Spinal cord (tissue), 10 donors: ENCODE data around the gene EIF4E2. TPM values are rescaled to one million over a fixed set of nuclear protein-coding genes. Genes with fewer than 3 reads are reported as not detected.

ENCODE experiments used
- DNase-seq, 6 donors: peaks; one replicate each; pipeline versions ENCODE4 v3.0.0 to v3.0.0-alpha.2; 2013 to 2015; ENCODE audit warnings: low spot score in 6 of 6, low read depth in 4 of 6
- H3K27ac ChIP-seq: one replicate; pipeline ENCODE4 v1.5.1; 2013; ENCODE audit warnings: low read depth, low read length, control low read depth
- H3K27me3 ChIP-seq: one replicate; pipeline ENCODE4 v1.6.1; 2013; ENCODE audit warnings: low read length; ENCODE audit not compliant: control insufficient read depth, insufficient read depth
- H3K36me3 ChIP-seq: one replicate; pipeline ENCODE4 v1.6.1; 2013; ENCODE audit warnings: low read length; ENCODE audit not compliant: control insufficient read depth, insufficient read depth
- H3K4me1 ChIP-seq: one replicate; pipeline ENCODE4 v1.6.1; 2013; ENCODE audit warnings: low read length; ENCODE audit not compliant: control insufficient read depth, insufficient read depth
- H3K4me3 ChIP-seq: one replicate; pipeline ENCODE4 v1.5.1; 2013; ENCODE audit warnings: low read depth, low read length, control low read depth
- H3K9me3 ChIP-seq: one replicate; pipeline ENCODE4 v1.6.1; 2013; ENCODE audit warnings: low read length; ENCODE audit not compliant: control insufficient read depth, insufficient read depth
- WGBS: methylation state at CpG from one replicate; pipeline ENCODE4 v1.1.5; 2013; ENCODE audit warnings: missing lambda C conversion rate; ENCODE audit not compliant: insufficient coverage; 5-methylcytosine and 5-hydroxymethylcytosine counted together
- polyA plus RNA-seq, 2 donors: library from polyadenylated mRNA; unstranded; fragments of 120-200 nt; gene quantifications; one replicate each; pipeline ENCODE4 v1.2.1, GENCODE V29; 2013; ENCODE audit not compliant: insufficient read length in 2 of 2
- total RNA-seq, 2 donors: library from RNA; depleted of rRNA in 1 of 2; stranded (reverse); fragments of 120-200 nt in 1 of 2; fragments of >200 nt in 1 of 2; gene quantifications; one replicate each; pipeline versions ENCODE4 v1.2.3 to v1.2.4, GENCODE V29; 2013 to 2014
- donor health status: healthy.

EIF4E2 gene
- total and polyA plus RNA-seq, 4 donors, result 37.4 to 84.4 (median 72.2) TPM

- Histone ChIP-seq H3K27ac (no peak overlapping the region), H3K27me3 (no peaks in the 10 kb centered on the region), H3K4me1 (peaks cover 28% of the 10 kb centered on the region), H3K4me3 (no peak overlapping the region), H3K9me3 (no peaks in the 10 kb centered on the region), H3K36me3 (no peaks in the 10 kb centered on the region)
- DNase-seq, result no peak
- WGBS, result no CpG with 5 or more reads among the region's 3 CpGs
Observed at GRCh38 chr2:232603283-232603682, 52.8 kb downstream of the EIF4E2 start.

GRCh38 chr2:232604535-232604934 lies 54.0 kb downstream of the EIF4E2 start:
- WGBS, result 96% methylated on average over 8 of the region's 10 CpGs
- no peak overlapping the region for H3K27ac ChIP-seq
- DNase-seq, result no peak
- H3K4me1 ChIP-seq, result peaks cover 20% of the 10 kb centered on the region
- H3K9me3 ChIP-seq, result no peaks in the 10 kb centered on the region
- H3K27me3 ChIP-seq, result no peaks in the 10 kb centered on the region
- no peak overlapping the region for H3K4me3 ChIP-seq
- H3K36me3 ChIP-seq, result no peaks in the 10 kb centered on the region

GRCh38 chr2:232607011-232607410 lies 56.5 kb downstream of the EIF4E2 start:
- Histone ChIP-seq H3K36me3 (no peaks in the 10 kb centered on the region), H3K27me3 (no peaks in the 10 kb centered on the region), H3K9me3 (no peaks in the 10 kb centered on the region), H3K27ac (no peak overlapping the region), H3K4me1 (peaks cover 13% of the 10 kb centered on the region), H3K4me3 (no peak overlapping the region)
- DNase-seq, result no peak
- WGBS, result 96% methylated on average over 14 of the region's 17 CpGs

GRCh38 chr2:232609607-232610006 lies 59.1 kb downstream of the EIF4E2 start:
- Histone ChIP-seq H3K4me3 (no peak overlapping the region), H3K27ac (no peak overlapping the region), H3K9me3 (no peaks in the 10 kb centered on the region), H3K36me3 (no peaks in the 10 kb centered on the region), H3K27me3 (no peaks in the 10 kb centered on the region), H3K4me1 (peaks cover 13% of the 10 kb centered on the region)
- 88% methylated on average over 6 of the region's 8 CpGs for WGBS
- DNase-seq, result no peak

- no peak overlapping the region for H3K4me3 ChIP-seq
- no peak for DNase-seq
- no peaks in the 10 kb centered on the region for H3K27me3 ChIP-seq
- no peak overlapping the region for H3K27ac ChIP-seq
- no peaks in the 10 kb centered on the region for H3K9me3 ChIP-seq
- H3K36me3 ChIP-seq, result no peaks in the 10 kb centered on the region
- peaks cover 13% of the 10 kb centered on the region for H3K4me1 ChIP-seq
- 88% methylated on average over 3 of the region's 3 CpGs for WGBS
Observed at GRCh38 chr2:232610081-232610480, 59.6 kb downstream of the EIF4E2 start.

GRCh38 chr2:232611061-232611460 lies 60.6 kb downstream of the EIF4E2 start:
- Histone ChIP-seq H3K4me3 (no peak overlapping the region), H3K9me3 (no peaks in the 10 kb centered on the region), H3K4me1 (peaks cover 6% of the 10 kb centered on the region), H3K36me3 (no peaks in the 10 kb centered on the region), H3K27ac (no peak overlapping the region), H3K27me3 (no peaks in the 10 kb centered on the region)
- no peak for DNase-seq
- WGBS, result 84% methylated on average over 6 of the region's 6 CpGs

GRCh38 chr2:232611559-232612218 lies 61.2 kb downstream of the EIF4E2 start:
- Histone ChIP-seq H3K4me3 (no peak overlapping the region), H3K27me3 (no peaks in the 10 kb centered on the region), H3K27ac (no peak overlapping the region), H3K9me3 (no peaks in the 10 kb centered on the region), H3K4me1 (no peaks in the 10 kb centered on the region), H3K36me3 (no peaks in the 10 kb centered on the region)
- WGBS, result 46% methylated on average over 8 of the region's 9 CpGs
- DNase-seq, result peak in 1 of 6 donors; percentile 24

GRCh38 chr2:232613538-232614134 lies 63.1 kb downstream of the EIF4E2 start:
- no peak for DNase-seq
- Histone ChIP-seq H3K4me1 (no peaks in the 10 kb centered on the region), H3K4me3 (no peak overlapping the region), H3K27ac (no peak overlapping the region), H3K9me3 (no peaks in the 10 kb centered on the region), H3K27me3 (no peaks in the 10 kb centered on the region), H3K36me3 (no peaks in the 10 kb centered on the region)
- WGBS, result 61% methylated on average over 3 of the region's 3 CpGs

- H3K9me3 ChIP-seq, result no peaks in the 10 kb centered on the region
- no peak overlapping the region for H3K27ac ChIP-seq
- no peaks in the 10 kb centered on the region for H3K4me1 ChIP-seq
- no peak for DNase-seq
- no peaks in the 10 kb centered on the region for H3K27me3 ChIP-seq
- no peak overlapping the region for H3K4me3 ChIP-seq
- H3K36me3 ChIP-seq, result no peaks in the 10 kb centered on the region
- WGBS, result no CpG with 5 or more reads among the region's 8 CpGs
Observed at GRCh38 chr2:232615339-232615738, 64.8 kb downstream of the EIF4E2 start.
